AG09319 (cell line): Measurements from ENCODE around the gene PHACTR3.

Experiments
- DNase-seq: peaks from one replicate; pipeline ENCODE4 v3.0.0-alpha.2; 2010; ENCODE audit warnings: low read depth; ENCODE audit errors: extremely low read depth
- TF ChIP-seq, protein P1 (sequence below): IDR thresholded peaks from 2 replicates; pipeline ENCODE4 v1.5.1; 2011; ENCODE audit warnings: low read depth, mild to moderate bottlenecking, inconsistent platforms, low read length, moderate library complexity

The PHACTR3 gene

DNA sequence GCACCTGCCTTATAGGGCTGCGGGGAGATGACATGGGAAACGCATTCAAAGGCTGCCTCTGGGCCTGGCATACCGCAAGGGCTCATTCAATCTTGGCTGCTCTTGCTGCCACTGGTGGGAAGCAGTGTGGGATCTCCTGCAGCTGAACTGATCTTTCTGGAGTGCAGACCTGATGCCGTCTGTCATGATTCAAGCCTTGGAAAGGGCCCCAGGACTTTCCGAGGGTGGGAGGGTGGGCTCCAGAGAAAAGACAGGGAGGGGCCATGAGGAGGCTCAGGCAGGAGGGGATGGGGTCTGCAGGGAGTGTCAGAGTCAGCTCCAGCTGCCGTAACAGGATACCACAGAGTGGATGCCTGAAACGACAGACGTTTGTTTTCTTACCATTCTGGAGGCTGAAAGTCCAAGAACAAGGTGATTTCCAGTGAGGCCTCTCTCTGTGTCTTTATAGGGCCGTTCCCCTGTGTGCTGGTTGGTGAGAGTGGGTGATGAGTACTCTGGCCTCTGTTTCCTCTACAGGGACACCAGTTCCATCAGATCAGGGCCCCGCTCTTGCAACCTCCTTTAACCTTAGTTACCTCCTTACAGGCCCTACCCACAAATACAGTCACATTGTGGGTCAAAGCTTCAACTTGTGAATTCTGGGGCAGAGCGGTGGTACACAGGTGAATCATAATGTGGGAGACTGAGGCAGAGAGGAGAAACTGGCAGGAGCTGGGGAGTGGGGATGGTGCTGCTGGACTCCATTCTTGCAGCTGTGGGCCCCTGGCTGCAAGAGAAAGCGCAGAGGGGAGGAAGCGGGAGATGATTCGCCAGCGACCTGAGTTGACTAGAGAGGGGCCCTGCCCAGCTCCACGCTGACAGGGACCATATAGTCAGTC, 180.7 kb downstream of the PHACTR3 start:
- no peak for DNase-seq
- TF ChIP-seq, protein P1, sequence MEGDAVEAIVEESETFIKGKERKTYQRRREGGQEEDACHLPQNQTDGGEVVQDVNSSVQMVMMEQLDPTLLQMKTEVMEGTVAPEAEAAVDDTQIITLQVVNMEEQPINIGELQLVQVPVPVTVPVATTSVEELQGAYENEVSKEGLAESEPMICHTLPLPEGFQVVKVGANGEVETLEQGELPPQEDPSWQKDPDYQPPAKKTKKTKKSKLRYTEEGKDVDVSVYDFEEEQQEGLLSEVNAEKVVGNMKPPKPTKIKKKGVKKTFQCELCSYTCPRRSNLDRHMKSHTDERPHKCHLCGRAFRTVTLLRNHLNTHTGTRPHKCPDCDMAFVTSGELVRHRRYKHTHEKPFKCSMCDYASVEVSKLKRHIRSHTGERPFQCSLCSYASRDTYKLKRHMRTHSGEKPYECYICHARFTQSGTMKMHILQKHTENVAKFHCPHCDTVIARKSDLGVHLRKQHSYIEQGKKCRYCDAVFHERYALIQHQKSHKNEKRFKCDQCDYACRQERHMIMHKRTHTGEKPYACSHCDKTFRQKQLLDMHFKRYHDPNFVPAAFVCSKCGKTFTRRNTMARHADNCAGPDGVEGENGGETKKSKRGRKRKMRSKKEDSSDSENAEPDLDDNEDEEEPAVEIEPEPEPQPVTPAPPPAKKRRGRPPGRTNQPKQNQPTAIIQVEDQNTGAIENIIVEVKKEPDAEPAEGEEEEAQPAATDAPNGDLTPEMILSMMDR = no peak

DNA sequence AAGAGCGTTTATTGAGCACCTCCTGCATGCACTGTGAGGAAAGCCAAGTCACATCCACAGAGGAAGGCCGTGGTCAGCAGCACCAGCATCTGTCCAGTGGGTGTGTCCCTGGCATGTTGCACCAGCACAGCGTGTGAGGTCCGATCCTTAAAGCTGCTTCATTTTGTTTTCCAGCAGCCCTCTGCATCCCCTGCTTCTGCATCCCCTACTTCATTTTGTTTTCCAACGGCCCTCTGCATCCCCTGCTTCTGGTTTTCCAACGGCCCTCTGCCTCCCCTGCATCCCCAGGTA, 181.3 kb downstream of the PHACTR3 start:
- TF ChIP-seq, protein P1 = no peak

DNA sequence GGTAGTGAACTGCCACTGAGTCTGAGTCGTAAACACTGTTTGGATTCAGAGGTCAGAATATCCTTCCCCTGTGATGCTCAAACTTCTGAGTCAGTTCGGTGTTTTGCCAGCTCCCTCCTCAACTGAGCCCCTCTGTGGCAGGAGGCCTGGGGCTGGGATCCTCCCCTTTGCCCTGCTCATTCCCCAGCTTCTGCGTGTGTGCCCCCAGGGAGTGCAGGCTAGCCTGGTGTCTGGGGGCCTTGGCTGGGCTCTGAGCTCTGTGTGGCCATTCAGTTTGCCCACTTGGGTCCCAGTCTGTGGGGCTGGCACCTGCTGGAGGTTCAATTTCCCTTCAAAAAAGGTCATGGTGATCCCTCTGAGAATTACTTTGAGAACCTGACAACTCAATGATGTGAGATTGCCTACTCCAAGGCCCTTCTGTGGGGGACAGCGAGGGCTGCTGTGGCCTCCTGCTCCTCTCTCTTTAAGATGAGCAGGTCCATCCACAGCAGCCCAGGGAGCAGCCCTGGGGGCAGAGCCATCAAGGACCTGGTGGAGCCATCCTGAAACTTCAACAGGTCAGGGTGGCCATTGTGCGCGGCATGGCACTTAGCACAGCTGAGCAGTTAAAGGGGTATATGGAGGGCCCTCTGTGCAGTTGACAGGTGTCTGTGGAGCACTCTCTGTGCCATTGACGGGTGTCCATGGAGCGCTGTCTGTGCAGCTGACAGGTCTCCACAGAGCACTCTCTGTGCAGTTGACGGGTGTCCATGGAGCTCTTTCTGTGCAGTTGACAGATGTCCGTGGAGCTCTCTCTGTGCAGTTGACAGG, 181.9 kb downstream of the PHACTR3 start:
- DNase-seq = no peak
- TF ChIP-seq, protein P1 = no peak

More for the DNA sequence above, 181.3 kb downstream of the PHACTR3 start:
- DNase-seq = no peak

DNA sequence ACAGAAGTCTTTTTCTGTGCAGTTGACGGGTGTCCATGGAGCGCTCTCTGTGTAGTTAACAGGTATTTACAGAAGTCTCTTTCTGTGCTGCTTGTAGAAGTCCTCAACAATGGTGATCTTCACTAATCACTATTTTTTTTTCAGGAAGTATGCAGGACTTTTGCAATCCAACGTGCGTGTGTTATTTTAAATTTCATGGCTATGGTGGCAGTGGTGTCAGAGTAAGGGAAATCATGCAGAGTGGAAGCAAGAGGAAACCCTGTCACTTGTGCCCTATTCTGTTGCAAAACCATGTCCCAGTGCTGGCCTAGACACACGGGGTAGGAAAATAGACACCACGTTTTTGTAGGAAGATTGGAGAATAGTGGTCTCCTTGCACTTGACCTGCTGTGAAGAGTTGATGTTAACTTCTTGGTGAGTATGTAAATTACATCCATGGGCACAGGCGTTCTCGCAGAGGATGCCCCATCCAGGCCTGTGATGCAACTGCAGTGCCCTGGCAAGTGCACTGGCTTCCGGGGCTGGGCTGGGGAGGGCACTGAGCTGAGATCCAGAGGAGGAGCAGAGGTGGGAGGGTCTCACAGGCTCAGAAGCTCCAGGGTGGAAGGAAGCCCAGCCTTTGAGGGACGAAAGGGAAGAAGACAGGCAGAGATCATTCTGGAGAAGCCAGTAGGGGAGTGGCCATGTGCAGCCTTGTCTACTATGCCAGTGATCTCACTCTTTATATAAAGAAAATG, 182.6 kb downstream of the PHACTR3 start:
- TF ChIP-seq, protein P1 = no peak
- DNase-seq = no peak

DNA sequence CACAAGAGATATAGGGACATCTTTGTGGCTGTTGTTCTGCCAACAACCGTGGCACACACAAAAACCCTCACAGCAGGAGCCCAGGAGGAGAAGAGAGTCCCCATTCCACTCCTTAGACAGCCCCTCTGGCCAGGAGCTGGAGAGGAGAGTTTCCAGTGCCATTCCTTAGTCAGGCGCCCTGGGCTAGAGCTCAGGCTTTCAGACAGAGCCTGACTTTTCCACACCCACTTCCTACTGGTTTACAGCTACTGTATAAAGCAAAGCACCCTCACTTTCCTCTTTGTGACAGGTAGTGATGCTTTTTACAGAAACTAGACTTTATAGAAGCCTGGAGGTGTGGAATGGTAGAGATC, 183.2 kb downstream of the PHACTR3 start:
- DNase-seq = no peak
- TF ChIP-seq, protein P1 = no peak

DNA sequence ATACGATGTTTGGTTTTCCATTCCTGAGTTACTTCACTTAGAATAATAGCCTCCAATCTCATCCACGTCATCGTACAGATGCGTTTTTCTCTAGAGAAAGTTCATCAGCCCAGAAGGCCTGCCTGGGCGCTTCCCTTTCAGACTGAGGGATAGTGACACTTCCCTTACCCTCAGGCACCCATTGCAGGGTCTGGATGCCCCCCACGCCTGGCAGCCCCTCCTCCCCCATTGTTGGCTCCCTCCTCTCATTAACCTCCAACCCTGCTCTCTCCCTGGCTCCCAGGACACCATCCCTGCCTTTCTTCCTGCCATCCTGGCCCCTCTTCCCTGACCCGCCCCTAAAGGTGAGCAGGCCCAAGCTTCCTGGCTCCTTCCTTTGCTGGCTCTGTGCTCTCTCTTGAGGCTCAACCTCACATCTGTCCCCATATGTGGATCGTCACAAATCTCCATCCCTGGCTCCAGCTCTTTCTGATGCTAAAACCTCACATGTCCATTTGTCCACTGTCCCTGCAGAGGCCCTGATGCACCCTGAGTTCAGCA, 183.9 kb downstream of the PHACTR3 start:
- TF ChIP-seq, protein P1 = no peak
- DNase-seq = no peak
